GM19351 (cell line): ENCODE data around the gene MPZL1.
A peak's percentile ranks its signal among the peaks of the same experiment; 100 is the strongest.

ENCODE experiments used
- ATAC-seq: cut with Tn5 transposase; IDR thresholded peaks from one replicate; pipeline ENCODE4 v1.9.1; 2021; ENCODE audit warnings: mild to moderate bottlenecking, moderate library complexity; ENCODE audit not compliant: unreplicated experiment

The MPZL1 gene

DNA sequence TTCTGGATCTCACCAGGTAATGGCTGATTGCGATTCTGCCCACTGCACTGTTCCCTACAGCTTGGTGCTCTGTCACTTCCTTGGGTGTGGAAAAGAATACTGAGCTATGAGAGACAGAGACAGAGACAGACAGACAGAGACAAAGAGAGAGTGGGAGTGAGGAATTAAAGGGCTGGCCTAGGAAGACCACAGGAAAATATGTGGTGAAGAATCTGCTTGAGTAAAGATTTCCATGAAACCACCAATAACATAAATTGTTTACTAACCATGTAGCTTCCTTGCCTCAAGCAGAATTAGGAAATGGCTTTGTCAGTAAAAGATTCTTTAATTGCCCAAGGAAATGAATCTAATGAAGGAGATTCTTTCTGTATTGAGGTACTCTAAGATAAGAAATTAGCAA lies 54.4 kb downstream of the MPZL1 start:
- ATAC-seq = no peak

DNA sequence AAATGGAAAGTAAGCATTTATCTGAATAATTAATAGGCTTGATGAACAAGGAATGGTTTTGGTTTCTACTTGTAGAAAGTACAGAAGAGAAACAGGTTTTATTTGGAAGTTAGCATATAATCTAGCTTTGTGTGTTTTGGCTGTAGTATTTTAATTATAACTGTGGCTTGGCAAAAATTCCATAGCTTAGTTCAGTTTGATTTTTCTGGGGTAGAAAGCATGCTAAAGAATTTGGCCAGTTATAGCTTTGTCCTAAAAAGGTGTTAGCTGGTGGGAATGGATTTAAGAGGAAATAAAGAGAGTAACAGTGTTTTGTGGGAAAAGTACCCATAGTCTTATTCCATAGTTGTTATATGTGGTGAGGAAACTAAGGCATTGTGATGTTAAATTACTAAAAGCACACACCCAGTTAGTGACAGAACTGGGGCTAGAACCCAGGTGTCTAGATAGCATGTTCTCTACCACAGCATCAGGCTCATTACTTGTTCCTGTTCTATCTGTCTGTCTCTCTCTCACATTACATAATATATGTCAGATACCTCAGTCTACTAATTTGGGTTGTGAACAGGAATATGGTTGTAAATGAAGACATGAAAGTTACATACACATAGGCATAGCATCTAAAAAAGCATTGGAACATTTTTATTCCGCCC lies 55.0 kb downstream of the MPZL1 start:
- no peak for ATAC-seq

DNA sequence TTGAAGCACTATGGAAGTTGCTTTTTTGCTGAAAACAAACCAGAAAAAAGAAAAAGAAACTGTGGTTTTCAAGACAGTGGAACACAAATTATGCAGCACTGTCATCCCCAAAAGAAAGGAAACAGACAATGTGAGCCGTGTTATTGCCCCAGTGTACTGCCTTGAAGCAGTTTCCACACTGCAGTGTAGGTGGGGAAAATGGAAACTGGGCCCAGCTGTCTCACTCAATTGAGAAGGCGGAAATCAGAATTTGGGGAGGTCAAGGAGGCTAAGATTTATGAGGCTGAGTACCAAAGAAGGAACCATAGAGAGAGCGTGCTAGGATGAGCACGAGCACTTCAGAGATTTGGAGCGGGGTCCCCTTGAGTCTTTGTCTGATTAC lies 55.5 kb downstream of the MPZL1 start:
- no peak for ATAC-seq

DNA sequence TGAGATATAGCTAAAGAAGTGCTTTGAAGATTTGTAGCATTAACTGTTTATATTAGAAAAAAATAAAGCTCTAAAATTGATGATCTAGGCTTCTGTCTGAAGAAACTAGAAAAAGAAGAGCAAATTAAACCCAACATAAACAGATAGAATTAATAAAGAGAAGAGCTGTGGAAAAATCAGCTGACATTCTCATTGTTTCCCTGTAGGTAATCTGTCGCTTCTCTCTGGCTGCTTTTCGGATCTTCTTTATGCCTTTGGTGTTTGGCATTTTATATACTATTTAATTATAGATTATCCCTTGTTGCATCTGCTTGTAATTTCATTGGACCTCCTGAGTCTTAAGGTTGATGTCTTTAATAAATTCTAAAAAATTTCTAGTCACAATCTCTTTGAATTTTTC lies 59.8 kb downstream of the MPZL1 start:
- no peak for ATAC-seq

DNA sequence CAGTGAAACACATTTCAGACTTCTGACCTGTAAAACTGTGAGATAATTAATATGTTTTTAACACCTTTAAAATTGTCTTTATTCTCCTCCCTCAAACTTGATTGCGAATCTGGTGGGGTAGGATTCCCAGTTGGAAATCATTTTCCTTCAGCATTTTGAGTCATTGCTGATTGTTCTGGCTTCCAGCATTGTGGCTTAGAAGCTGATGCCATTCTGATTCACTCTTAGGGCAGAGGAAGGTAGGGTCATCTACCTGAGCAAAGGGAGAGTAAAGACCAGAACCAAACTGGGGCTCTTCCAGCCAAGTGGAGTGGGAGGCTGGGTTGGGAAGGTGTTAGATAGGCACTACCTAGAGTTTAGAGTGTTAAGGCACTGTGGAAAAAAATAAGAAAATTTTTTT lies 61.2 kb downstream of the MPZL1 start:
- no peak for ATAC-seq

DNA sequence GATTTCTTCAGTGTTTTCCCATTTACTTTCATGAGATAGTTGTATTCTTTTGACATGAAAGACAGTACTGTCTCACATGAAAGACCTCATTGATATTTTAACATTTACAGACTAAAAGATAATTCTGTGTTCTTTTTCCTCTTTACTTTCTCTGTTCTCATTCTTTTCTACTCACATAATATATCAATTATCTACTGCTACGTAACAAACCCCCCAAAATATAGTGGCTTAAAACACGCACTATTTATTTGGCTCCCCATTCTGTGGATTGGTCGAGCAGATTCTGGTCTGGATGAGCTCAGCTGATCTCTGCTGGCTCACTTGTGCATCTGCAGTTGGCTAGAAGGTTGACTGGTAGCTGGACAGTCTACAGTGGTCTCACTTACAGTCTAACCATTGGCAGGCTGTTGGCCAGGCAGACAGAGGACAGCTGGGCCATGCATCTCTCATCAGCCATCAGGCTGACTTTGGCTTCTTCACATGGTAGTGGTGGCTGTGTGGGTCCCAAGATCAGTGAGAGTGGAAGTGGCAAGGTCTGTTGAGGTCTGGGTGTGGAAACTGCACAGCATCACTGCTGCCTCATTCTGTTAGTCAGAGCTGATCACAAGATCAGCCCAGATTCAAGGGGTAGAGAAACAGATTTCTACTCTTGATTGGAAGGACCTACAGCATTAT lies 63.2 kb downstream of the MPZL1 start:
- no peak for ATAC-seq

DNA sequence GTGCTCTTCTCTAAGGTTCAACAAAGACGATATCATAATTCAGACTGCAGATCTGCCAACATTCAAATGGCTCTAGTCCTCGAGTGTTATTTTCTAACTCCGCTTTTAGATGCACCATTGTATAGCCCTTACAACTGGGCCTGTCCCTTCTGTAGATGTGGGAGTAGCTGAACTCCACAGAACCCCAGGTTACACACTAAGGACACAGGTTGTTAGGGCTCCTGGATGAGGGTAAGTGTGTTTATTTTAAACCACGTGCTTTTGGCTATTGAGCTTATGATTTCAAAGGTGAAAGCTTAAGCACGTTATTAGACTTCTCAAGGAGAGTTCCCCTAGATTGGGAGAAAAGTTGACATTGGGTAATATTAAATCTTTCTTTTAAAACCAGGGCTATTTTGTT lies 64.7 kb downstream of the MPZL1 start:
- no peak for ATAC-seq

DNA sequence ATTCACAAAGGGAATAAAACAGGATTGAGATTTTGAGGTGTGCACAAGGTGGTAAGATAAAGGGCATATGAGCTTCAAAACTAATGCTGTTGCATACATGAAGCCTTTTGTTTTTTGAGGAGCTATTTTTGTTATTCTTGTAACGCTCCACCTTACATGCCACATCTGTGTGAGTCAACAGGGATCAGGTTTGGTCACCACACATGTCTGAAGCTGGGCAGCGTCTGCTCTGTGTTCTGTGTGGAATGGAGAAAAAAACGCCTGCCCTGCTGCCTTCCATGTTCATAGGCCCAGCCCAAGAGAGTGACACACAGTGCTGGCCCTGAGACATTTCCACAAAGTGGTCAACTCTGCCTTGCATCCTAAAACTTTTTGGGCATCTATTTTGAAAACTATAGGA lies 67.7 kb downstream of the MPZL1 start:
- no peak for ATAC-seq

DNA sequence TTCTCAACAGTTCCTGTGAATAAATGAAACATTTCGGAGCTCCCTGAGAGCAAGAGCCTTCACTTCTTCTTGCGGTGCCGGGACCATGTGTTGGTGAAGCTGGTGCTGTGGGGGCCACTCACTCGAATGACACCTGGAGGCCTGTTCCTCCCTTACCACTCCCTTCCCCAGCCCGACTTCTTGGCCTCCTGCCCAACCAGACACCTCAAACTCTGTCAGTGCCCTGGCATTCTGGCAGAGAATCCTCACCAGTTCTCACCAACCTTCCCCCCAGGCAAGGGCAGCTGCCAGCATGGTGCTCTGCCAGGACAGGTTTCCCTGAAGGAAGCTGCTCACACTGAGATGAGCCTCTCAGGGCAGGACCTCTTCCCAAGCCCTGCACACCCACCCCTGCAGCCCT lies 68.3 kb downstream of the MPZL1 start:
- no peak for ATAC-seq

DNA sequence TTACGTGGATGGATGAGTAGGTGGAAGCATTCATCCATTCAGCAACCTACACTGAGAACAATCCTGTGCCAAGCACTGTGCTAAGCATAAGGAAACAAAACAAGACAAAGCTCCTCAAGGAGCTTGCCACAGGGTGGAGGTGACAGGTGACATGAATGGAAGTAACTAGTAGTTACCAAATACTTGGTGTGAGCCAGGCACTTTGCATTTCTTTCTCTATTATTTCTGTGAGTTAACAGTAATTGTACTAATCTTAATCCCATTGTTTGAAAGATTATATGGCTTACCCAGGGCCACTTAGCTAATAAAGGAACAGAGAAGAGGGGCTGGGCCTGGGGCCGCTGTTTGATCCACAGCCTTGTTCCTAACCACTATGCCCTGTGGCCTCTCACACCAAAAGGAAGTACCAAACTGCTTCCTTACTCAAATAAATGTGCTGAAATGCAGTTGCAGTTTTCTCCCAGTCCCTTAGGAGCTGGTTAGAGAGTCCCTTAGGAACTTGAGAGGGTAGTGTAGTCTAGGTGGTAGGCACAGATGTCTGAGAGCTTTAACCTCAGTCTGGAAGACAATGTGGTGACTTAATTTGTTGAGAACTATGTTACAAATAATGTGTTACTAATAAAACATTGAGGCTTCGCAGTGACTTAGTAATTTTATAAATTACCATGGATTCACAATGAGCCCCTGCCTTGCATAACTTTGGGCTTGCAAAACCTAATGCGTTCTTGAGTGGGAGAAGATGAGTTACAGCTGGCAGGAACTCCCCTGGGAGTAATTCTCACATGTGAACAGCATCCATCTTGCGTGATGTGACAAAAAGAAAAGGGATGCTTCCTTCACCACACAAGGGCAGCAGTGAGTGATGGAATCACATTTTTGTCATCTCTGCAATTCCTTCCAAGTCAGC lies 69.8 kb downstream of the MPZL1 start:
- ATAC-seq = no peak

DNA sequence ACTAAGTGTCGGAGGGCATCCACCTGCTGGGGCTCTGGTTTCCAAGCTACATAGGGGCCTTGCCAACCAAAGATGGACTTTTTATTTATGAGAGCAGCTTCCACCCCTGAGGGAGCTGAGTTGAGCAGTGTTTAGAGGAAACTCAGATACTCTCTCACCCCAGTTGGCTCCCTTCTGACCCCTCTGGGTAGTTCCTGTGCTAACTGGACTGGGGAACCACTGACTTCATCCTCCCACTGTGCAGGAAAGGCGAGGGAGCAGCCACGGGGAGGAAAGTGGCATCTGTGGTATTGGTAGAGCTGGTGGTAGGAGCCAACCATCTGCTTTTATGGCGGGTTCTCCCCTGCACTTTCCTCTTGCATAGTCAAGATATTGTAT lies 70.4 kb downstream of the MPZL1 start:
- no peak for ATAC-seq

DNA sequence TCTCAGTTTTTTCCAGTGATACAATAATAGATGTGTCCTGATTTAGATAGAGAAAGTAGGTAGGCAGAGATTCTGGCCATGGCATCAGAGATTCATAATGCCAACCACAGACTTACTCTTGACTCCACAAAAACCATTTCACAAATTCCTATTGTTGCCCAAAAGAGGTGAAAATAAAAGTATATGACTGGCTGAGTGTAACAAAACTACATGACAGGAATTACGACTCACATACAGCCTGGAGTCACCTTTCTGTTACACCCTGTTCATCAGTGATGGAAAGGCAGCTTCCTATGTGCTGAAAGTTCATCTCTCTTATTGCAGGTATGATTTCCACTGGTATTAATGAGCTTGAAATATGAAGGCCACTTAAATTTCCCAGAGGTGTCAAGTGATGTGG lies 72.3 kb downstream of the MPZL1 start:
- ATAC-seq = no peak

DNA sequence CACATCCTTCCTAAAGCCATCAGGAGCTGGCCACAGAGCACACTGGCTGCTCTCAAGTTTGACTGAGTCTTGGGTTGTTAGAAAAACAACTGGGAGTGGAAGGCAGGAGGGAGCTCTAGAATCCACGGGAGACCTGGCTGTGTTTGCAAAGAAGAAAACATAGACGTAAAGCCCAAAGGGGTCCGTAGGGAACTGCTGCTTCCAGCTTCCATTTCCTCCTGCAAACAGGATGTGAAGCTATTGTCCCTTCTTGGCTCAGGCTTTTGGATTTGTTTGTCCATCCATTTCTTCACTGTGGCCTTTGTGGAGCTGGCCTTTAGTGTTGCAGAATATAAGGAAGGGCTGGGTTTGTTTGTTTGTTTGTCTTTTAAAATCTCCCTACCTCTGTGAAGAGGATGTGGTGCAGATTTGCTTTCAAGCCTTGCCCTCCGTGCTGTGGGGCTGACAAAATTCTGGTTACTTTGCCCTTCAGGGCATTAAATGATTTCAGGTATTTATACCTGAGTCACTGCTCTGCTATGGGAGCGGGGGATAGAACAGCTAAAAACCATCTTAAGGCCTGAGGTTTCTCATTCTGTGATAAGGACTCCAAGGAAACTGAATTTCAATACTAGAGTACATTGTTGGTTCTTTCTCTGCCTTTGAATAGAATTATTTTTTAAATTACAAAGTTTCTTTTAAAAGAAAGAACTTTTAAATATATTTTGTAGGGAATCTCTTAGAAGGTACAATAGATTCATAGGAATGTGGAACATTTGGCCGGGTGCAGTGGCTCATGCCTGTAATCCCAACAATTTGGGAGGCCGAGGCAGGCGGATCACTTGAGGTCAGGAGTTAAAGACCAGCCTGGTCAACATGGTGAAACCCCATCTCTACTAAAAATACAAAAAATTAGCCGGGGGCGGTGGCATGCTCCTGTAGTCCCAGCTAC lies 74.3 kb downstream of the MPZL1 start:
- ATAC-seq = no peak

DNA sequence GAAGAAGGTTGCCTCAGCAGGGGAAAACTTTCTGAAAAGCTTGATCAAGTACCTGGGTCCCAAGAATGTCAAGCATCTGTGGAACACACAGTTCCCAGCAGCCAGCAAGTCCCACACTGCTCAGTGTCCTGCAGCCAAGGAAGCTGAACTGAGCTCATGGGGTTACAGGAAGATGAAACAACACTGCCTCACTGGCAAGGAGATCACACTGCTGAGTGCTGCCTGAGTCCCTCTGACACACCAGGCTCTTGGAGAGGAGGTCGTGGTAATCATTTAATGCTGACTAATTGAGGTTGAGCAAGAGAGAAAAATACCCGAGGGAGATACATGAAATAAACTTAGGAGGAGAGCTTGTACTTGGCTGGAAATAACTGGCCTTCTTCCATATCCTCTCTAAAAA lies 75.2 kb downstream of the MPZL1 start:
- no peak for ATAC-seq

DNA sequence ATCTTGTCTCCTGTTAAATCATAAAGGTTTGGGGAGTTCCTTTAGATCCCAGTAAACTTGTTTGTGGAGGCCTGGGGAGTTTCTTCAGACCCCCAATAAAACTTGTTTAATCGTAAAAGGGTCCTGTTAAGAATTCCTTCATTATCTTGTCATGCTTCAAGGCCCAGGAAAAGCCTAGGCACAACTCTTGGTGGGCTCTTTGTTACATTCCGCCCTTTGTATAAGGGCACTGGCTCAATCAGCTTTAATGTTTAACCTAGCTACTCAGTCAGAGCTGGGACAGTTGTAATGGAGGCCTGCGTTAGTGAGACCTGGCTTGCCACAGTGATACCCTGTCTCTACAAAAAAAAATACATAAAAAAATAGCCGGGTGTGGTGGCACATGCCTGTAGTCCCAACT lies 77.2 kb downstream of the MPZL1 start:
- no peak for ATAC-seq

DNA sequence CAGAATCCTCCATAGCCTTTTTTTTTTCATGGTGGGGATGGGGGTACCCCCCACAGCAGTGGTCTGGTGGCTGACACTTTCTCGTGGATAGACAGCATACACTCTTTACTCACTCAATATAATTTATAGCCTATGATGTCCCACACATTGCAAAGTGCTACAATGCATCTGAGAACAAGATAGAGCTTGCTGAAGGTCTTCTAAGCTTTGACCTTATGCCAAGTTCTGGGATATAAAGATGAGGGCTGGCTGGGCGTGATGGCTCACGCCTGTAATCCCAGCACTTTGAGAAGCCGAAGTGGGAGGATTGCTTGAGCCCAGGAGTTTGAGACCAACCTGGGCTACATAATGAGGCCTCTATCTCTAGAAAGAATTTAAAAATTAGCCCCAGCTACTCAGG lies 78.0 kb downstream of the MPZL1 start:
- no peak for ATAC-seq

DNA sequence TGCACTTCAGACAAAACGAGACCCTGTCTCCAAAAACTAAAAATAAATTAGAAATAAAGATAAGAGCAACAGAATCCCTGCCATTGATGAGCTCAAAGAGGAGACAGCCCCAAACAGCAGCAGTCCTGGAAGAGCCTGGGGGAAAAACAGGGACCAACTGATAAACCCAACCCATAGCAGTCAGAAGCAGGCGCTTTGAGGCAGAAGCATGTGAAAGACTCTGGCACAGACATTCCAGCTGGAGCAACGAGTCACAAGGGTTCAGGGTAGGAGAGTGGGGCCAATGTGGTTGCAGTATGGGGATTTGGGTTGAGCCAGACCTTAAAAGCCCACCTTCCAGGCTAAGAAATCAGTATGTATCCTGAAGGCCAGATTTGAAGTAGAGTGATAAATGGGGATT lies 78.5 kb downstream of the MPZL1 start:
- no peak for ATAC-seq

DNA sequence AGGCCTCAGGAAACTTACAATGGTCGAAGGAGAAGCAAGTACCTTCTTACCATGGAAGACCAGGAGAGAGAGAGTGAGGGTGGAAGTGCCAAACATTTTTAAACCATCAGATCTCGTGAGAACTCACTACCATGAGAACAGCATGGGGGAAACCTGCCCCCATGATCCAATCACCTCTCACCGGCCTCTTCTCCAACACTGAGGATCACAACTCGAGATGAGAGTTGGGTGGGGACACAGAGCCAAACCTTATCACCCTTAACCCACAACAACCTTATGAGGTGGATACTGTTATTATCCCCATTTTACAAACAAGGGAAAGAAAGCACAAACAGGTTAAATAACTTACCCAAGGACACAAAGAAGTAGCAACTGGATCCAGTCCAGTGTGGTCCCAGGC lies 80.5 kb downstream of the MPZL1 start:
- ATAC-seq = no peak

DNA sequence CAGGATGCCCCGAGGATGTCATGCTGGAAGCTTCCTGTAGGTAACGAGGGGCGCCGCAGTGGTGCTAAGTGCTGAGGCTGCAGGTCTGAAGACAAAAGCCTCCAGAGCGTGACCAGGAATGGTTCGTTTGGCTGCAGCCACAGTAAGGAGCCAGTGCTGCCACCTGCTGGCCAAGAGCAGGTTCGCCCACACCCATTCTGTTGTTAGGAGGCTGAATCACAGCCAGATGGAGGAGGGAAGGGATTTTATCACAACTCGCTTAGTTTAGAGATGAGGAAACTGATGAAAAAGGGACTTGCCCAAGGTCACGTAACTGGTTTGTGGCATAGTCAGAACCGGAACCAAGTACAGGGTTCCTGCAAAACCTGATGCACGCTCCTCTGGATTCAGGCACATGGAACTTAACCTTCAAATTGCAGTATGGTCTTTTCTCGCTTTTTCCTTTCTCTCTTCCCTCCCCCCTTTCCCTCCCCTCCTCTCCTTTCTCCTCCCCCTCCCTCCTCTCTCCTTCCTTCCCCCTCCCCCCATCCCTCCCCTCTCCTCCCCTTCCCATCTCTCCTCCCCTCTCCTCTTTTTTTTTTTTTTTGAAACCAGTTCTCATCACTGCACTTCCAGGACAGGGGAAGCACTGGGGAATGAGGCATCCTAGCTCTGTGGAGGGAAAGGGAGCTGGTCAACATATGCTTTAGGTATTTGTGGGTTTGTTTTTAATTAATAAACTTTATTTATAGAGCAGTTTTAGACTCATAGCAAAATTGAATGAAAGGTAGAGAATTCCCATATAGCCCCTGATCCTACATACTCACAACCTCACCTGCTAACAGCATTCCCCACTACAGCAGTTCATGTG lies 81.8 kb downstream of the MPZL1 start:
- ATAC-seq = peak; percentile 95

DNA sequence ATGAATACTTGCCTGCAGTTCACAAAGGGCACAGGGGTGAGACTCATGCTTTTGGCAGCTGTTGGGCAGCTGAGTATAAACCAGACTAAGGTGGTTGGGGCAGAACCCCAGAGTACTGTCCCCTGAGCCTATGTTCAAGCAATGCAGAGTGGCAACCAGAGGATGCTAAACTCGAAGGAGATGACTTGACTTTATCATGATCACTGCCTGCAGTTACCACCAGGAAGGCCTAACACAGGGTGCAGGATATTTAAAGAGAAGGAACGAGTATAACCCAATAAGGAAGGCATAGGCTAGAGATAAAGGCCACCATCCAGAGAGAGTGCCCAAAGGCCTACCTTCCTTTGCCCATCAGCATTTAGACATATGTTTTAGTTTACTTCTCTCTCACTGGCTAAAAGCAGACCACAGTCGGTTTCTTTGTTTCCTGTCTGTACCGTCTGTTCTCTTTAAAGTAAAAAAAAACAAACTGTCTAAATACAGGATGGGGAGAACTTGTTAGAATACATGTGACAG lies 83.3 kb downstream of the MPZL1 start:
- peak; percentile 42 for ATAC-seq
